GM18526 (cell line): ENCODE data around the gene NOB1.

Experiments
- POLR2A ChIP-seq: IDR thresholded peaks from 3 replicates; pipeline ENCODE4 v1.6.1; 2011; ENCODE audit not compliant: insufficient read length; ENCODE audit errors: extremely low read depth

NOB1 gene

DNA sequence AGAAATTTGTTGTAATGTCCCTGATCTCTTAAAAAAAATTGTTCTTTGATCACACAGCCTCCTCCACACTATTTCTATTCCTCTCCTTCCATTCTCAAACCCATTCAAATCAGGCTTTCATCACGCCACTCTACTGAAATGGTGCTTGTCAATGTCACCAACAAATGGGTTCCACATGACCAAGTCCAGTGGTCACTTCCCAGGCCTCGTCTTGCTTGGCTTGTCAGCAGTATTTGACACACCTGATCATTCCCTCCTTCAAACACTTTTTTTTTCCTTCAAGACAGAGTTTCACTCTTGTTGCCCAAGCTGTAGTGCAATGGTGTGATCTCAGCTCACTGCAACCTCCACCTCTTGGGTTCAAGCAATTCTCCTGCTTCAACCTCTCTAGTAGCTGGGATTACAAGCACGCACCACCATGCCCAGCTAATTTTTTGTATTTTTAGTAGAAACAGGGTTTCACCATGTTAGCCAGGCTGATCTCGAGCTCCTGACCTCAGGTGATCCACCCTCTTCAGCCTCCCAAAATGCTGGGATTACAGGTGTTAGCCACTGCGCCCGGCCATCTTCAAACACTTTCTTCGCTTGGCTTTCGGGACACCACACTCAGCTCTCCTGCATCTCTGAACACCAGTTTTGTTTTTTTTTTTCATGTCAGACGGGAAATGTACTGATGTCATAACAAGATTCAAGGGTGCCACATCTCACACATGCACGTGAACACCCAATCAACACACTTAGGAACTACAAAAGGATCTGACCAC is 46.6 kb downstream of the NOB1 start:
- no peak for TF ChIP-seq POLR2A

DNA sequence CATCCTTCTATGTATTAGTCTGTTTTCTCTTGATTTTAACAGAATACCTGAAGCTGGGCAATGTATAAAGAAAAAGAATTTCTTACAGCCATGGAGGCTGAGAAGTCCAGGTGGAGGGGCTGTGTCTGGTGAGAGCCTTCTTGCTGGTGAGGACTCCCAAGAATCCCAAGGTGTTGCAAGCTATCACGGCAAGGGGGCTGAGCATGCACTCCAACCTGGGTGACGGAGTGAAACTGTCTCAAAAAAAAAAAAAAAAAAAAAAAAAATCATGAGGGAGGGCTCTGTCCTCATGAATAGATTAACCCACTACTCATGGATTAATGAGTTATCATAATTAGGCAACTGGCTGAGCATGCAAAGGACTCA is 47.8 kb downstream of the NOB1 start:
- TF ChIP-seq POLR2A: no peak

- no peak for TF ChIP-seq POLR2A
Observed at GRCh38 chr16:69706256-69706974, 48.3 kb downstream of the NOB1 start.

DNA sequence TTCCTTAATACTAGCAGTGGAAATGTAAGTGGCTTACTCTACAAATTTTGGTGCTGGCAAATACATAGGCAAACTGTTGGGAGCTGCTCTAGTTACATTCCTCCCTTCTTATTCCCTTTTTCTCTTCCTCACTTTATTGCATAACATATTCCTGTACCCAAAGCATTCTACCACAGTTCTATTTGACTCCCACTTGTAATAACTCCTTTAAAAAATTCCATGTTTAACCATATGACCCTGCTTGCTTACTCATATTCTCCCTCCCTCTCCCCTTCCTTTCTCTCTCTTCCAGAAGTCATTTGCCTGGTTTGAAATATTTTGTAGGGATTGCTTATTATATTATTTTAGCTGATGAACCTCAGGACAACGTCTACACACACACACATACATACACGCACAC is 51.1 kb downstream of the NOB1 start:
- TF ChIP-seq POLR2A: no peak

DNA sequence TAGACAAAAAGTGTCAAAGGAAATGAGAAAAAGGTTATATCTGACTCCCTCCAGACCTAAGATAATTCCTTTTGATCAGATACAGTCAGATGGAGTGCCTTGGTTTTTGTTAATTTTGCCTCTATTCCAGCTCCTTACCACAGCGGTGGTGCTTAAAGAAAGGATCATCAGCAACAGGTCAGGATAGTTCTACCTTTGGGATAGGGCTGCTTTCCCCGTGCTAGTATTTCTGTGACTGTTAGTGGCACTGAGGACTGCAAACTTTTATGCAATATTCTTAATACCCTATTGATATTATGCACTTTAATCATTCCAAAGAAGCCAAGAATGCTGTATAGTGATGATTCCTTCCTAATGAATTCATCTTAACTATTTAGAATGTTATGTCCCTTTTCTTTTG is 52.9 kb downstream of the NOB1 start:
- no peak for TF ChIP-seq POLR2A

- no peak for TF ChIP-seq POLR2A
Observed at GRCh38 chr16:69701452-69701851, 53.3 kb downstream of the NOB1 start.

- no peak for TF ChIP-seq POLR2A
Observed at GRCh38 chr16:69699915-69700314, 54.8 kb downstream of the NOB1 start.

- no peak for TF ChIP-seq POLR2A
Observed at GRCh38 chr16:69698404-69698803, 56.3 kb downstream of the NOB1 start.

DNA sequence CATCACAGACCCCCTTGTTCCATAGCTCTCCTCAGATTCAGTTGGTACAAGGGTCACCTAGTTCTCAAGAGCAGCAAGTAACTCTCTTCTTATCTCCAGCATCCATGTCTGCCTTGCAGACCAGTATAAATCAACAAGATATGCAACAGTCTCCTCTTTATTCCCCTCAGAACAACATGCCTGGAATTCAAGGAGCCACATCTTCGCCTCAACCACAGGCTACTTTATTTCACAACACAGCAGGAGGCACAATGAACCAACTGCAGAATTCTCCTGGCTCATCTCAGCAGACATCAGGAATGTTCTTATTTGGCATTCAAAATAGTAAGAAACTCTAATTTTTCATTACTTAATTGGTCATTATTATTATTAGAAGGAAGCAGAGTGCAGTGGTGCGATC is 60.8 kb downstream of the NOB1 start:
- TF ChIP-seq POLR2A: no peak

DNA sequence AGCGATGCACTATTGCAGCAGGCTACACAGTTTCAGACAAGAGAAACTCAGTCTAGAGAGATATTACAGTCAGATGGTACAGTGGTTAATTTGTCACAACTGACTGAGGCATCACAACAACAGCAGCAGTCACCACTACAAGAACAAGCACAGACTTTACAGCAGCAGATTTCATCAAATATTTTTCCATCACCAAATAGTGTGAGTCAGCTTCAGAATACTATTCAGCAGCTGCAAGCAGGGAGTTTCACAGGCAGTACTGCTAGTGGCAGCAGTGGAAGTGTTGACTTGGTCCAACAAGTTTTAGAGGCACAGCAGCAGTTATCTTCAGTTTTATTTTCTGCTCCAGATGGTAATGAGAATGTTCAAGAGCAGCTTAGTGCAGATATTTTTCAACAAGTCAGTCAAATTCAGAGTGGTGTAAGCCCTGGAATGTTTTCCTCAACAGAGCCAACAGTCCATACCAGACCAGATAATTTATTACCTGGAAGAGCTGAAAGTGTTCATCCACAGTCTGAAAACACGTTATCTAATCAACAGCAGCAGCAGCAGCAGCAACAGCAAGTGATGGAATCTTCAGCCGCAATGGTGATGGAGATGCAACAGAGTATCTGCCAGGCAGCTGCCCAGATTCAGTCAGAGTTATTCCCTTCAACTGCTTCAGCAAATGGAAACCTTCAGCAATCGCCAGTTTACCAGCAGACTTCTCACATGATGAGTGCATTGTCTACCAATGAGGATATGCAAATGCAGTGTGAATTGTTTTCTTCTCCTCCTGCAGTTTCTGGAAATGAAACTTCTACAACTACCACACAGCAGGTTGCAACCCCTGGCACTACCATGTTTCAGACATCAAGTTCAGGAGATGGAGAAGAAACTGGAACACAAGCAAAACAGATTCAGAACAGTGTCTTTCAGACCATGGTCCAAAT is 62.5 kb downstream of the NOB1 start:
- no peak for TF ChIP-seq POLR2A
